MM.1S (cell line): Measurements from ENCODE around the gene KIF5C.

Experiments used
- DNase-seq: peaks from one replicate; pipeline ENCODE4 v3.0.0-alpha.2; 2015
- H2AFZ ChIP-seq: fragments of 300-600 bp; sonication (generic); 2 replicates; pipeline ENCODE4 v1.6.0; 2016; ENCODE audit warnings: antibody characterized with exemption, low read length
- H3F3A ChIP-seq: fragments of 300-600 bp; sonication (generic); 2 replicates; pipeline ENCODE4 v1.6.1; 2016; ENCODE audit warnings: mild to moderate bottlenecking, antibody characterized with exemption, low read length, moderate library complexity, mixed read lengths; ENCODE audit not compliant: insufficient read depth
- H3K27ac ChIP-seq: fragments of 300-600 bp; sonication (generic); 2 replicates; pipeline ENCODE4 v1.5.1; 2016; ENCODE audit warnings: mild to moderate bottlenecking, low read length
- H3K27me3 ChIP-seq: fragments of 300-600 bp; sonication (generic); replicated peaks from 2 replicates; pipeline ENCODE4 v1.6.0; 2016; ENCODE audit warnings: low read length; ENCODE audit not compliant: insufficient read depth
- H3K36me3 ChIP-seq: fragments of 300-600 bp; sonication (generic); replicated peaks from 2 replicates; pipeline ENCODE4 v1.6.1; 2016; ENCODE audit warnings: mild to moderate bottlenecking, low read length, mixed read lengths; ENCODE audit not compliant: insufficient read depth
- H3K4me1 ChIP-seq: fragments of 300-600 bp; sonication (generic); 2 replicates; pipeline ENCODE4 v1.6.1; 2016; ENCODE audit warnings: low read length, mixed read lengths
- H3K4me2 ChIP-seq: fragments of 300-600 bp; sonication (generic); 2 replicates; pipeline ENCODE4 v1.6.0; 2016; ENCODE audit warnings: low read depth, low read length
- H3K4me3 ChIP-seq: fragments of 300-600 bp; sonication (generic); 2 replicates; pipeline ENCODE4 v1.5.1; 2016; ENCODE audit warnings: low read length, mixed read lengths
- H3K79me2 ChIP-seq: fragments of 300-600 bp; sonication (generic); 2 replicates; pipeline ENCODE4 v1.6.1; 2016; ENCODE audit warnings: mixed run types, low read length, mixed read lengths
- H3K9ac ChIP-seq: fragments of 300-600 bp; sonication (generic); 2 replicates; pipeline ENCODE4 v1.6.1; 2016; ENCODE audit warnings: low read length, mixed read lengths
- H3K9me2 ChIP-seq: fragments of 300-600 bp; sonication (generic); replicated peaks from 2 replicates; pipeline ENCODE4 v1.6.1; 2016; ENCODE audit warnings: mild to moderate bottlenecking, low read length, mixed read lengths; ENCODE audit not compliant: insufficient read depth
- H3K9me3 ChIP-seq: fragments of 300-600 bp; sonication (generic); replicated peaks from 2 replicates; pipeline ENCODE4 v1.6.1; 2016; ENCODE audit warnings: mild to moderate bottlenecking, low read length, mixed read lengths; ENCODE audit not compliant: insufficient read depth
- H4K20me1 ChIP-seq: fragments of 300-600 bp; sonication (generic); 2 replicates; pipeline ENCODE4 v1.6.1; 2016; ENCODE audit warnings: mild to moderate bottlenecking, low read length, moderate library complexity, mixed read lengths; ENCODE audit not compliant: insufficient read depth
- CTCF ChIP-seq: fragments of 300-600 bp; sonication (generic); IDR thresholded peaks from 2 replicates; pipeline ENCODE4 v1.5.1; 2016; ENCODE audit warnings: antibody characterized with exemption, low read length, mixed read lengths
- EZH2 ChIP-seq: fragments of 300-600 bp; sonication (generic); optimal IDR thresholded peaks from 2 replicates; pipeline ENCODE3; 2017; ENCODE audit warnings: low read depth, mild to moderate bottlenecking, antibody characterized with exemption, low read length, mixed read lengths
- EZH2phosphoT487 ChIP-seq: fragments of 300-600 bp; sonication (generic); IDR thresholded peaks from 2 replicates; pipeline ENCODE4 v1.6.1; 2018; ENCODE audit warnings: antibody characterized with exemption, low read length

Gene KIF5C

DNA sequence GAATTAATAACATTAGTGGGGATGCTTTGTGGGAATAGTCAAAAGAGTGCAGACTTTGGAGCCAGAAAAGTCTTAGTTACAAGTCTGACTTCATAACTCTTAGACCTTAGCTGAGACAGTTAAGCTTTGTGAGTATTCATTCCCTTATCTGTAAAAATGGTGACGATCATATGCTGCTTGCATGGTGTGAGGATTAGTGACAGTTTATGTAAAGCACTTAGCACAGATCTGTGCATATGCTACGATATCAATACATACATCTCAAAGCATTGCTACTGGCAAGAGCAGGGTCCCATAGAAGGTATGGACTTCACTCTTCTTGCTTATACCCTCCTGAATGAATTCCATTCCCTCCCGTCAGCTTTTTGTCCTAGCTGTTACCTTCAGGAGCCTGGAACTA is 106.8 kb downstream of the KIF5C start:
- Histone ChIP-seq H3K79me2 (no peaks in the 10 kb centered on the region), H3K27ac (no peak overlapping the region), H3K27me3 (no peaks in the 10 kb centered on the region), H2AFZ (no peak overlapping the region), H3K9me2 (no peaks in the 10 kb centered on the region), H3K4me3 (no peak overlapping the region), H4K20me1 (no peaks in the 10 kb centered on the region), H3K36me3 (no peaks in the 10 kb centered on the region), H3K9ac (no peak overlapping the region), H3K4me2 (no peak overlapping the region), H3F3A (no peaks in the 10 kb centered on the region), H3K4me1 (no peaks in the 10 kb centered on the region), H3K9me3 (no peaks in the 10 kb centered on the region)
- TF ChIP-seq CTCF (no peak), EZH2phosphoT487 (no peak), EZH2 (no peak)
- no peak for DNase-seq

DNA sequence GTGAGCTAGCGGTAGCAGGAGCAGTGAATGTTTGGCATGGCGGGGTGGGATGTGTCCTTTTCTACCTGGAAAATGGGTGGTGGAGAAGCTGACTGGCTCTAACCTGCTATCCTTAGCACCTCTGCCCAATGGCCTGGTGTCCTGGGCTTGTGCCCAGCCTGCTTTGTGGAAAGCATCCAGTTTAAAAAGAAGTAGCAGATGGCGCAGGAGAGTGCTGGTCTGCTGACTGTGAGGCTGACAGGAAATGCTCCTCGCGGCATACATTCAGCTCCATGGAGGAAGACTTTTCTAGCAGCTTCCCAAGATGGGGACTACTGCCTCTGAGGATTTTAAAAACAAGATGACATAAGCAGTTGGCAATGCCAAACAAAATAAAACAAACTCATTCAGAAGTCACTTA is 107.3 kb downstream of the KIF5C start:
- no peaks in the 10 kb centered on the region for H3K4me1 ChIP-seq
- no peak overlapping the region for H3K4me3 ChIP-seq
- TF ChIP-seq CTCF (no peak), EZH2phosphoT487 (no peak), EZH2 (no peak)
- no peaks in the 10 kb centered on the region for H3K9me3 ChIP-seq
- no peaks in the 10 kb centered on the region for H4K20me1 ChIP-seq
- no peak for DNase-seq
- no peaks in the 10 kb centered on the region for H3K27me3 ChIP-seq
- no peaks in the 10 kb centered on the region for H3F3A ChIP-seq
- H3K9ac ChIP-seq: no peak overlapping the region
- H3K27ac ChIP-seq: no peak overlapping the region
- H2AFZ ChIP-seq: no peak overlapping the region
- no peak overlapping the region for H3K4me2 ChIP-seq
- no peaks in the 10 kb centered on the region for H3K9me2 ChIP-seq
- H3K79me2 ChIP-seq: no peaks in the 10 kb centered on the region
- no peaks in the 10 kb centered on the region for H3K36me3 ChIP-seq

GRCh38 chr2:148983896-148984295 is 108.9 kb downstream of the KIF5C start:
- TF ChIP-seq EZH2 (no peak), CTCF (no peak), EZH2phosphoT487 (no peak)
- no peaks in the 10 kb centered on the region for H3K36me3 ChIP-seq
- no peak overlapping the region for H3K4me3 ChIP-seq

More at GRCh38 chr2:148983896-148984295, 108.9 kb downstream of the KIF5C start:
- Histone ChIP-seq H3K4me1 (no peaks in the 10 kb centered on the region), H3K4me2 (no peak overlapping the region), H2AFZ (no peak overlapping the region), H4K20me1 (no peaks in the 10 kb centered on the region), H3K27me3 (no peaks in the 10 kb centered on the region), H3K9me3 (no peaks in the 10 kb centered on the region), H3F3A (no peaks in the 10 kb centered on the region), H3K9ac (no peak overlapping the region), H3K9me2 (no peaks in the 10 kb centered on the region), H3K79me2 (no peaks in the 10 kb centered on the region), H3K27ac (no peak overlapping the region)
- DNase-seq: no peak
